A172 (cell line): Measurements from ENCODE around the gene MADCAM1. TPM values are rescaled to one million over a fixed set of nuclear protein-coding genes. Genes with fewer than 3 reads are reported as not detected.

ENCODE experiments used
- DNase-seq: peaks from one replicate; pipeline ENCODE4 v3.0.0-alpha.2; 2015; ENCODE audit warnings: low spot score
- total RNA-seq: library from RNA; depleted of rRNA; stranded (reverse); fragments of >200 nt; shearing (Covaris generic); gene quantifications from 2 replicates; pipeline ENCODE4 v1.2.3, GENCODE V29; 2014

The MADCAM1 gene
- total RNA-seq, 1 experiment from 2014 or later: 0.71 TPM

DNA sequence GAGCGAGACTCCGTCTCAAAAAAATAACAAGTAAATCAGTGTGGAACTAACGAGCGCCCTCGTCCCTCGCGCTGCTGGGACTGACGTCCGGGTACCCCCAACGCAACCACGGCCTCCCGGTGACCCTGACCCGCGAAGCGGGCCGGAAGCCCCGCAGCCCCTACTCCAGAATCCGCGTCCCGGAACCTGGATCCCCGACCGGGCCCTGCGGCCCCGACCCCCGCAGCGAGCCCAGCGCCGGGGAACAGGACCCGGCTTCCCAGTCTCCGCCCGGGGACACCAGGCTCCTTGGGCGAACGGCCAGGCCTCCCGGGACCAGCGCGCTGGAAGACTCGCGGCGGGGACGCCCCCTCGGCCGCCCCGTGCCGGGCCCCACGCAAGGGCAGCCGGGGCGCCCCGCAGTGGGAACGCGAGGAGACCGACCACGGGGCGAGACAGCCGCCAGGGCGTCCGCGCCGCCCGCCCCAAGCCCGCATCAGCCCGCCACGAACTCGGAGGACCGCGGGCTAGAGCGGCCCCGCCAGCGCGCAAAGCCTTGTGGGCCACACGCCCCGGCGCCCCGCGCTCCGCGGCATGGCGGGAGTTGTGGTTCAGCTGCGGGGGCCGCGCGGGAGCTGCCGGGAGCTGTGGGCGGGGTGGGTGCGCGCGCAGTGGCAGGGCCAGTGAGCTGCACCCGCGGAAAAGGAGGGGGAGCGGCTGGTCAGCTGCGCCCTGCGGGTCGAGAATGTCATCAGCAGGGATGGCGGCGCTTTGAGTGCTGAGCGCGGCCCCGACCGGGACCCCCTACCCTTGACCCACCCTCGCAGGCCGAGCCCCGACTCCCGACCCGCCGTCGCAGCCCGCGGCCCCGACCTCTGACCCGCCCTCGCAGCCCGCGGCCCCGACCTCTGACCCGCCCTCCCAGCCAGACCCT is 7.5 kb upstream of the MADCAM1 start:
- DNase-seq: peak; percentile 83

DNA sequence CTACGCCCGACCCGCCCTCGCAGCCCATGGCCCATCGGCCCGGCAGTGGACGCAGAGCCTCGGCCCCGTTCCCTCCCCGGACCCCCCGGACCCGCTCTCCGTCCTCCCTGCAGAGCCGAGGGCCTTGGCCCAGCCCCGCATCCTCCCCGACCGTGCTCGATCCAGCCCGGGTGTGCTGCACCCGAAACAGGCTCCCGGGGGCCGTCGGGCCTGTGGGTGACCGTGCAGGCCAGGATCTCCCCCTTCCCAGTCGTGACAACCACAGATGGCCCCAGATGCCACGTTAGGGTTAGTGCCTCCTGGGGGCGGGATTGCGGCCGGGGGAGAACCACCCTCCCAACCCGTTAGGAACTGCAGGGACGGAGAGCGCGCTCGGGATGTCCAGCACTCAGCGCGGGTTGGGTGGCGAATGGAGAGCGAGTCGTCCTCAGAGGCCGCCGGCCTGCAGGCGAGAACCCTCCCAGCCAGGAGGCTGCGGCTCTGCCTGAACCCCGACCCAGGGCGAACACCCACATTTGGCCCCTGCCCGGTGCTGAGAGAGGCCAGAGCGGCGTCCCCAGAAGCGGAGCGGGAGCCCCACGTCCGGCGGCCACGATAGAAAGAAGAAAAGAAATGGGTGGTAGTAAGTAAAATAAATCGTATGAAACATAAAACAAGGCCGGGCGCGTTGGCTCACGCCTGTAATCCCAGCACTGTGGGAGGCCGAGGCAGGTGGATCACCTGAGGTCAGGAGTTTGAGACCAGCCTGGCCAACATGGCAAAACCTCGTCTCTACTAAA is 6.7 kb upstream of the MADCAM1 start:
- no peak for DNase-seq

DNA sequence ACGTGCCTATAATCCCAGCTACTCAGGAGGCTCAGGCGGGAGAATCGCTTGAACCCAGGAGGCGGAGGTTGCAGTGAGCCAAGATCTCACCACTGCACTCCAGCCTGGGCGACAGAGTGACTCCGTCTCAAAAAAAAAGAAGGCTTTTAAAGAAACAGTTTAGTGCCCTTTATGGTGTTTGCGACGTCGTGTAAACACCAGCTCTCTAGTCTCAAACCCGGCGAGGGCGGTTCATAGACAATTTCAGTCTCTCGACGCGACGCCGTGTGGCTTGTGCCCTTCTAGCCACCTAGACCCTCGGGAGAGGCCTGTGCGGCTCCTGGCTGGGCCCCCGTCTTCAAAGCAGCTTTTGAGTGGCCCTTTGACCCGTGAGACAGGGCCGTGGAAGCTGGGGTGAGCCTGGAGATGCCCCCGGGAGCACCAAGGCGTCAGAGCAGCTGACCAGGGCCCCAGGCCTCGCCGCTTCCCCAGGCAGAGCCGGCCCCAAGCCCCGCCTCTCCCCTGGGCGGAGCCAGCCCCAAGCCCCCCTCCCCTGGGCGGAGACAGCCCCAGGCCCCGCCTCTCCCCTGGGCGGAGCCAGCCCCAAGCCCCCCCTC is 5.0 kb upstream of the MADCAM1 start:
- DNase-seq: no peak

DNA sequence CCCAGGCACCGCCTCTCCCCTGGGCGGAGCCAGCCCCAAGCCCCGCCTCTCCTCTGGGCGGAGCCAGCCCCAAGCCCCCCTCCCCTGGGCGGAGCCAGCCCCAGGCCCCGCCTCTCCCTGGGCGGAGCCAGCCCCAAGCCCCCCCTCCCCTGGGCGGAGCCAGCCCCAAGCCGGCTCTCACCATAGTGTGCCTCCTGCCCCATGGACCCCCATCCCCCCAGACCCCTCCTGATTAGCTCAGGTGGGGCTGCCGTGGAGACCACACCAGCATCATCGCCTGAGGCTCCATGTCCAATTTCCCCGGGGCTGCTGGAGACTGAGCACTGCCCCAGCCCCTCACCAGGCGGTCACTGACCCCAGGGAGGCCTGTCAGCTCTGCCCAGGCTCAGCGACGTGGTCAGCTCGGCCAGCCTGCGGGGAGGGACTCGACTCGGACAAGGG is 4.2 kb upstream of the MADCAM1 start:
- DNase-seq: no peak

DNA sequence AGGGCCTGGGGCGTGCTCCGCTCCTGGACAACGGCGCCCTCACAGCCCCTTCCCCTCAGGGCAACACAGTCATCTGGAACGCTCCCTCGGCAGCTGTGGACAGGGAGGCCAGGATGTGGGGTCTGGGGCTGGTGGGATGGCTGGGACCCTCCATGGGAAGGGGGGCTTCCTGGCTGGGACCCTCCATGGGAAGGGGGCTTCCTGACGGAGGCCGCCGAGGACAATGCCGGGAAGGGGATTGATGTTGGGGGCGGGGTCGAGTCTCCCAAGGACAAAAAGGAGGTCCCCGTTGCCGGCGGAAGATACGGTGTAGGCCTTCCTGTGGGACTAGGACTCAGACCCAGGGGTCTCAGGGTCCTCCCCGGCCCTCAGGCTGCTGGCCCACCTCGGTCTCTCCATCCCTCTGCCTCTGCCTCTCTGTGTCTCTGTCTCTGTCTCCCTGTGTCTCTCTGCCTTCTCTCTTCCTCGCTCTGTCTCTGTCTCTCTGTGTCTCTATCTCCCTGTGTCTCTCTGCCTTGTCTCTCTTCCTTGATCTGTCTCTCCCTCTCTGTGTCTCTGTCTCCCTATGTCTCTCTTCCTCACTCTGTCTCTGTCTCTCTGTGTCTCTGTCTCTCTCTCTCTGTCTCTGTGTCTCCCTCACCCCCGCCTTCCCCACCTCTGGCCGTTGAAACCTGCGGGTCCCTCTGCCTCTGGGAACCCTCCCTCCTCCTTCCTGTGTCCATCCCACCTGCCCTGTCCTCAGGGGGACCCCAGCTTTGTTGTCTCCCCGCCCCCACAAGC is 2.7 kb upstream of the MADCAM1 start:
- no peak for DNase-seq

DNA sequence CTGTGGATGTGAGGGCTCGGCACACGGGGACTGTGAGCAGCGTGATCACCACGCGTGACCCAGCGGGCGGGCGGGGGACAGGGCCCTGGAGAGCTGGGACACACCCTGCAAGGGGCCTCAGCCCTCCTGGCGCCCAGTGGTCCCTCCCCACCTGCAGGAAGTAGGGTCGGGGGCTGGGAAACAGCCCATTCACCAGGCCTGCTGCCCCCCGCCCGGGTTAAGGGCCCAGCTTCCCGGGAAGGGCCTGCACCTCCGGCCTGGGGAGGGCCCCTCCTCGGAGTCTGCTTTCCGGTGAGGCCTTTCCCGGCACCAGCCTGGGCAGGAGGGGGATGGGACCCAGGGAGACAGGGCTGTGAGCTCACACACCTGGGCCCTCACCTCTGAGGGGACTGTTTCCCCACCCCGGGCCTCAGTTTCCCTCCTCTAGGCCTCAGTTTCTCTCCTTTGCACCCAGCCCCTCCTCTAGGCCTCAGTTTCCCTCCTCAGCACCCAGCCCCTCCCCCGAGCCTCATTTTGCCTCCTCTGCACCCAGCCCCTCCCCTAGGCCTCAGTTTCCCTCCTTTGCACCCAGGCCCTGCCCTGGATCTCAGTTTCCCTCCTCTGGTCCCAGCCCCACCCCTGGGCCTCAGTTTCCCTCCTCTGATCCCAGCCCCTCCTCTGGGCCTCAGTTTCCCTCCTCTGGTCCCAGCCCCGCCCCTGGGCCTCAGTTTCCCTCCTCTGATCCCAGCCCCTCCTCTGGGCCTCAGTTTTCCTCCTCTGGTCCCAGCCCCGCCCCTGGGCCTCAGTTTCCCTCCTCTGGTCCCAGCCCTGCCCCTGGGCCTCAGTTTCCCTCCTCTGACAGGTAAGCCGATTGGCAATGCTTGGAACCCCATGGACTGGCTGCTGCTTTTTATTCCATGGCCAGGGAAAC is 1.9 kb upstream of the MADCAM1 start:
- DNase-seq: no peak

DNA sequence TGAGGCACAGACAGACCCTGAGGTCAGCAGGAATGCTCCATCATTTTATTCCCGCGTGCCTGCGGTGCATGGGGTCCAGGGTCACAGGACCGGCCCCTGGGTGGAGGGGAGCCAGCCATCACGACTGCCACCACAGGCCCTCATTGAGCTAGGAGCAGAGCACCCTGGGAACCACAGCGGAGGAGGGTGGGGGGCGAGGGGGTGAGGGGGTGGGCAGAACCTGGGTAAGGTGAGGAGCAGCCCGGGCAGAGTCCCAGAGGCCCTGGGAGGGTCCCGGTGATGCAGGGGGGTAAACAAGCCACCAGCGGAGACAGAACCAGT is 1.2 kb upstream of the MADCAM1 start:
- no peak for DNase-seq

DNA sequence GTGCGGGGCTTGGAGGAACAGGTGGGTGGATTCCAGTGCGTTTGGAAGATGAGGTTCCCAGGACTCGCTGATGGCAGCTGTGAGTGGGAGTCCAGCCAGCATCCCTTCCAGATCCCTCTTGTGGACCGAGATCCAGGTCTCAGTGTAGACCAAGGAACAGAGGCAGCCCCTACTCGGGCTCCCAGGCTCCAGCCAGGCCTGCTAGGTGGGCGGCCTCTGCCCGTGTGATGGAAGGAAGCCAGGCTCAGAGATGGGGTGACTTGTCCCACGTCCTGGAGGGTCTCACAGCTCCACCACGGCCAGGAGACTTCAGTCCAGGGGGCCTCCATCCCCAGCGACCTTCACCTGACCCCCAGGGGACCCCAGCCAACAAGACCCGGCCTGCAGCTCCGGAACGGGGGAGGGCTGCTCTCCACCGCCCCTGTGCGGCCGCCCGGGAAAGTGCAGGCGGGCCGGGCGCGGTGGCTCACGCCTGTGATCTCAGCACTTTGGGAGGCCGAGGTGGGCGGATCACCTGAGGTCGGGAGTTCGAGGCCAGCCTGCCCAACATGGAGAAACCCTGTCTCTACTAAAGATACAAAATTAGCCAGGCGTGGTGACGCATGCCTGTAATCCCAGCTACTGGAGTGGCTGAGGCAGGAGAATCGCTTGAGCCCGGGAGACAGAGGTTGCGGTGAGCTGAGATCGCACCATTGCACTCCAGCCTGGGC is 729 bp upstream of the MADCAM1 start:
- no peak for DNase-seq

DNA sequence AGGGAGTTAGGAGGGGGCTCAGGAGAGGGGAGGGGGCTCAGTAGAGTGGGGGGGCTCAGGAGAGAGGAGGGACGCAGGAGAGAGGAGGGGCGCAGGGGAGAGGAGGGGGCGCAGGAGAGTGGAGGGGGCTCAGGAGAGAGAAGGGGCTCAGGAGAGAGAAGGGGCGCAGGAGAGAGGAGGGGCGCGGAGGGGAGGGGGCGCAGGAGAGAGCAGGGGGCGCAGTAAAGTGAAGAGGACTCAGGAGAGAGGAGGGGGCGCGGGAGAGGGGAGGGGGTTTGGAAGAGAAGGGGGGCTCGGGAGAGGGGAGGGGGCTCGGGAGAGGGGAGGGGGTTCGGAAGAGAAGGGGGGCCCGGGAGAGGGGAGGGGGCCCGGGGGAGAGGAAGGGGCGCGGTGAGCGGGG is 700 bp downstream of the MADCAM1 start:
- DNase-seq: no peak

DNA sequence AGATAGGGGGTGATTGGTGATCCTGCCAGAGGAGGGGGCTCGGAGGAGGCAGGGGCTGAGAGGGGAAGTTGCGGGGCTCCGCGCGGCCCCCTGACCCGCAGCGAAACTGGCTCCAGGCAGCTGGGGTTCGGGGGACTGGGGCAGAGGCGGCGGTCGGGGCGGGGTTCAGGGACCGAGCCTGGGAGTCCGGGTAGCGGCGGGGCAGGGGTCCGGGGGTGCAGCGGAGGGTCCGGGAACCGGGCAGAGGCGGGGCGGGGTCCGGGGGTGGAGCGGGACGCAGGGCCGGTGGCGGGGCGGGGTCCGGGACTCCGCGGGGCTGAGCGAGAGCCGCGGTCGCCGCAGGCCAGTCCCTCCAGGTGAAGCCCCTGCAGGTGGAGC is 1.2 kb downstream of the MADCAM1 start:
- DNase-seq: no peak

DNA sequence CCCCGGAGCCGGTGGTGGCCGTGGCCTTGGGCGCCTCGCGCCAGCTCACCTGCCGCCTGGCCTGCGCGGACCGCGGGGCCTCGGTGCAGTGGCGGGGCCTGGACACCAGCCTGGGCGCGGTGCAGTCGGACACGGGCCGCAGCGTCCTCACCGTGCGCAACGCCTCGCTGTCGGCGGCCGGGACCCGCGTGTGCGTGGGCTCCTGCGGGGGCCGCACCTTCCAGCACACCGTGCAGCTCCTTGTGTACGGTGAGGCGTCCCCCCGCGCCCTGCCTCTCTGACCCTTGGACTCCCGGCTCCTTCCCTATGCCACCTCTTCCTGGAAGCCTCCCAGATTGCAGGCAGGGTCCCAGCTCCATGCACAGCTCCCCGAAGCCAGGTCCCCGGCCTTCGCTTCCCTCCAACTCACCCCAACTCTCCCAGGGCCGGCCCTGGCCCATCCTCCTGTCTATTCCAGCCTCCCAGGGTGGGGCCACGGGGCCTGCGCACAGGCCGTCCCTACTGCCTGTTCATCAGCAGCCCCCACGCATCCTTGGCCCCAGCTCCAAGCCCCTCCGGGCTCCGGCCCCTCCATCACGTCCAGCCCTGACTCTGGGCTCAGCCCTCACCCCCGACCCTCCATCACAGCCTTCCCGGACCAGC is 1.7 kb downstream of the MADCAM1 start:
- DNase-seq: no peak

DNA sequence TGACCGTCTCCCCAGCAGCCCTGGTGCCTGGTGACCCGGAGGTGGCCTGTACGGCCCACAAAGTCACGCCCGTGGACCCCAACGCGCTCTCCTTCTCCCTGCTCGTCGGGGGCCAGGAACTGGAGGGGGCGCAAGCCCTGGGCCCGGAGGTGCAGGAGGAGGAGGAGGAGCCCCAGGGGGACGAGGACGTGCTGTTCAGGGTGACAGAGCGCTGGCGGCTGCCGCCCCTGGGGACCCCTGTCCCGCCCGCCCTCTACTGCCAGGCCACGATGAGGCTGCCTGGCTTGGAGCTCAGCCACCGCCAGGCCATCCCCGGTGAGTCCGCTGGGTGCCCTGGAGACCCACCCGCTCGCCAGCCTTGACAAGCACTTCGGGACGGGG is 2.2 kb downstream of the MADCAM1 start:
- no peak for DNase-seq

DNA sequence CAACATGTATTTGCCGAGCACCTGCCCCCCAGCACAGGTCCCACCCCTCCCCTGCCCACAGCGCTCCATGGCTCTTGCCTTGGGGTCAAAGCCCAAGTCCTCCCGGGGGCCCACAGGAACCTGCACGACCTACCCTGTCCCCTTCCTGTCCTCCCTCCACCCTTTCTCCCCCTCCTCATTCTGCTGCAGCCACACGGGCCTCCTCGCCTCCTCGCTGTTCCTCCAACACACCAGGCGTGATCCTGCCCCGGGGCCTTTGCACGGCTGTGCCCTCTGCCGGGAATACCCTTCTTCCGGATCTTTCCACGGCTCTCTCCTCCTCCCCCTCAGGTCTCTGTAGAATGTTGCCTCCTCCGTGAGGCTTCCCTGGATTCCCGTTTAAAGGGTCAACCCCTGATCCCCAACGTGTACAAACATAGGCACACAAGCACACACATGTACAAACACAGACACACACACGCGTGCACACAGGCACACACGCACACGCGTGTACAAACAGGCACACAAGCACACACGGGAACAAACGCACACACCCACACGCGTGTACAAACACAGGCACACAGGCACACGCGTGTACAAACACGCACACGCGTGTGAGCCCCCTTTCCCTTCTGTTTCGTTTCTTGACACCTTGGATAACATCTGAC is 2.8 kb downstream of the MADCAM1 start:
- no peak for DNase-seq

DNA sequence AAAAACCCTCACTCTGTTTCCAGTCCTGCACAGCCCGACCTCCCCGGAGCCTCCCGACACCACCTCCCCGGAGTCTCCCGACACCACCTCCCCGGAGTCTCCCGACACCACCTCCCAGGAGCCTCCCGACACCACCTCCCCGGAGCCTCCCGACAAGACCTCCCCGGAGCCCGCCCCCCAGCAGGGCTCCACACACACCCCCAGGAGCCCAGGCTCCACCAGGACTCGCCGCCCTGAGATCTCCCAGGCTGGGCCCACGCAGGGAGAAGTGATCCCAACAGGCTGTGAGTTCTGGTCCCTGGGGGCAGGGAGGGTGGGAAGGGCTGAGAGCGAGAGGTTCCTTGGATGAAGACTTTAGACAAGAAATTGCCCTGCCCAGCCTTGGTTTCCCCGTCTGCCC is 5.4 kb downstream of the MADCAM1 start:
- no peak for DNase-seq

DNA sequence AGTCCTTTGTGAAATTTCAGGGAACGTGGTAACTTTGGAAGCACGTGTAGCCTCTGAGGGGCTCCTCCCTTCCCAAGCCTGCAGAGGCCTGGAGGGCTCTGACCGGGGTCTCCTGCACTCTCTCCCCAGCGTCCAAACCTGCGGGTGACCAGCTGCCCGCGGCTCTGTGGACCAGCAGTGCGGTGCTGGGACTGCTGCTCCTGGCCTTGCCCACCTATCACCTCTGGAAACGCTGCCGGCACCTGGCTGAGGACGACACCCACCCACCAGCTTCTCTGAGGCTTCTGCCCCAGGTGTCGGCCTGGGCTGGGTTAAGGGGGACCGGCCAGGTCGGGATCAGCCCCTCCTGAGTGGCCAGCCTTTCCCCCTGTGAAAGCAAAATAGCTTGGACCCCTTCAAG is 8.3 kb downstream of the MADCAM1 start:
- DNase-seq: no peak

DNA sequence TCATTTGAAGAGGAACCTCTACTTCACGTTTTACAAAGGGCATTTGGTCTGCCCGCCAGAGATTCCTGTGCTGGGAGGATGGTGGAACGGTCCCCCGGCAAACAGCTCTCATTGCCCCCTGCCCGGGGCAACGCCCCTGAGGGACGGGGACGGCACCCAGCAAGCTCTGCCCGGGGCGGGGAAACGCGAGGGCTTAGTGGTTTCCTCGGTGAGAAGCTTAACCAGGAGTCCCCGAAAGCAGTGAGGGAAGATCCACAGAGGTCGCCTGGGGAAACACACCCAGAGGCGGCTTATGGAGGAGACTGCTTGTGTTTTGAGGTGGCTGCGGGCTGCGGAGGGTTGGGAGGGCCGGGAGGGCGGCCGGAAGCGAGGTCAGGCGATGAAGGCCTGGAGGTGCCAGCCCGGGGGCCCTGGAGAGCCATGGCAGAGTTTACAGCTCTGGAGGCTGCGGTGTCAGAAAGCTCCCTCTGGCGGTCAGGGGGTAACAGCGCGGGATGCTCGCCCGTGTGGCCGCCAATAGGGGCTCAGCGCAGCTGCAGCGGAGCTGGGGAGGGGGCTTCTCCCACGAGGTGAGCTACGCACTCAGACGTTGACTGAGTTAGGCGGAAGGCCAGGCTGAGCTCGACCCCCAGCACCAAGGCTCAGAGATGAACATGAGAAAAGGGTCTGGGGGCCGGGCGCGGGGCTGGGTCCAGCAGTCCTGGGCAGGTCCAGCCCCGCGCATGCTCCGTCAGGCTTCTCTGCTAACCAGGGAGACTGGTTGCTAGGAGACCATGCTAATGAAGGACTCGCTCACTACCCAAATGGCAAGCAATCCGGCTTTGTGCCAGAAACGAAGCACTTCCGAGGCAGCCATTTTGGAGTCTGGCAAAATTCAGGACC is 10.4 kb downstream of the MADCAM1 start:
- peak; percentile 100 for DNase-seq

DNA sequence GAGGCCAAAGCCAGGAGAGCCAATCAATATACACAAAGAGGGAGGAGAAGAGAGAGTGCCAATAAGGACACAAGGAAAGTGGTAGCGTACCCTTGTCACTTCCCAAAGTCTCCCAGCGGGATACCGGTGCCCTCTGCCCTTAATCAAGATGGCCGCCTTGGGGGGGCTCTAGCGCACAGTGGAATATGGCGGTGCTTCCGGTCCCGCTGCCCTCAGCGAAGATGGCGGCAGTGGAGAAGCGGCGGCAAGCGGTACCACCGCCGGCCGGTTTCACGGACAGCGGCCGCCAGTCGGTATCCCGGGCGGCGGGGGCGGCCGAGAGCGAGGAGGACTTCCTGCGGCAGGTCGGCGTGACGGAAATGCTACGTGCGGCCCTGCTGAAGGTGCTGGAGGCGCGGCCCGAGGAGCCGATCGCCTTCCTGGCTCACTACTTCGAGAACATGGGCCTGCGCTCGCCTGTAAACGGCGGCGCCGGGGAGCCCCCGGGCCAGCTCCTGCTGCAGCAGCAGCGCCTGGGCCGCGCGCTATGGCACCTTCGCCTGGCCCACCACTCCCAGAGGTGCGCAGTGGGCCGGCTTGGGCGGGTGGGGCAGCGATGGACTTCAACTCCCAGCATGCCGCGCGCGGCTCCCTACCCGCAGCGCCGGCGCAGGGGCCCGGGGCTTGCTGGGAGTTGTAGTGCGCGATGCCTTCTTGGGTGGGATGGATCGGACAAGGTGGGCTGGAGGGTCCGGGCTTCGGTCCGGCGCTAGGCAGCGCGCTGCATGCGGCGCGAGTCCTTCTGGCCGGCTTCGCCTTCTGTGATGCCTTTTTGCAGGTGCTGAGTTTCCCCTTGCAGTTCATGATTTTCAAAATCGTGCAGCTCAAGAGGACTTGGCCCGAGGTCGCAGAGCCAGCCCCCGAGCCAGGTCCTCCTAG is 11.3 kb downstream of the MADCAM1 start, which contains the start of gene TPGS1:
TSS of gene TPGS1 (plus strand) at position 212 of the 918 bp plus-strand sequence. CDS start at position 222, 10 bp downstream.
- DNase-seq: peak; percentile 66
